GF-D8 (cell line): ENCODE data around the gene TSEN34.
"Not testable (repeated sequence)": the region's sequence is repeated elsewhere in the genome, so short reads cannot be mapped to it uniquely, and the experiment has no call there.

Source experiments
- DNase-seq: peaks from one replicate; lab custom pipeline; 2025; lab: John Stamatoyannopoulos, UW

The TSEN34 gene

GRCh38 chr19:54160854-54161253 lies 30.3 kb upstream of the TSEN34 start:
- DNase-seq, result no peak

- DNase-seq, result peak; percentile 62
Measured at GRCh38 chr19:54162241-54162805, 28.8 kb upstream of the TSEN34 start.

GRCh38 chr19:54162884-54163283 lies 28.2 kb upstream of the TSEN34 start:
- DNase-seq, result no peak

- DNase-seq, result no peak
Measured at GRCh38 chr19:54164369-54165068, 26.6 kb upstream of the TSEN34 start.

GRCh38 chr19:54165222-54165621 lies 25.9 kb upstream of the TSEN34 start:
- no peak for DNase-seq

- DNase-seq, result peak; percentile 49
Measured at GRCh38 chr19:54168174-54168917, 22.8 kb upstream of the TSEN34 start.

- no peak for DNase-seq
Measured at GRCh38 chr19:54169149-54169740, 21.9 kb upstream of the TSEN34 start.

GRCh38 chr19:54171736-54172431 lies 19.2 kb upstream of the TSEN34 start:
- not testable (repeated sequence) for DNase-seq

- no peak for DNase-seq
Measured at GRCh38 chr19:54172471-54173358, 18.4 kb upstream of the TSEN34 start, which contains the start of gene TMC4. Gene TMC4 (minus strand): TSS chr19:54173160. CDS start chr19:54173117, 43 bp downstream.

- DNase-seq, result no peak
Measured at GRCh38 chr19:54173359-54173699, 17.8 kb upstream of the TSEN34 start.

GRCh38 chr19:54173951-54174834 lies 16.9 kb upstream of the TSEN34 start:
- no peak for DNase-seq

- DNase-seq, result no peak
Measured at GRCh38 chr19:54178581-54179261, 12.4 kb upstream of the TSEN34 start.

- DNase-seq, result no peak
Measured at GRCh38 chr19:54179262-54179852, 11.8 kb upstream of the TSEN34 start.

- DNase-seq, result no peak
Measured at GRCh38 chr19:54179921-54180461, 11.1 kb upstream of the TSEN34 start.

GRCh38 chr19:54180691-54181091 lies 10.4 kb upstream of the TSEN34 start:
- no peak for DNase-seq

GRCh38 chr19:54181894-54182293 lies 9.2 kb upstream of the TSEN34 start:
- DNase-seq, result not testable (repeated sequence)

- DNase-seq, result no peak
Measured at GRCh38 chr19:54183431-54183830, 7.7 kb upstream of the TSEN34 start.

- no peak for DNase-seq
Measured at GRCh38 chr19:54186351-54186750, 4.8 kb upstream of the TSEN34 start.

GRCh38 chr19:54186934-54187381 lies 4.2 kb upstream of the TSEN34 start:
- no peak for DNase-seq
